Transverse colon (tissue), 1 donor: ENCODE data around the gene PDXDC1.
"Not testable (repeated sequence)": the region's sequence is repeated elsewhere in the genome, so short reads cannot be mapped to it uniquely, and the experiment has no call there.

Experiments used
- EP300 ChIP-seq: sonication (generic); formaldehyde crosslinking; IDR thresholded peaks from one replicate; pipeline ENCODE4 v1.6.1; 2017; ENCODE audit warnings: antibody characterized with exemption, low read depth
- POLR2A ChIP-seq: fragments of 450-650 bp; IDR thresholded peaks from one replicate; pipeline ENCODE4 v1.6.1; 2016; ENCODE audit warnings: antibody characterized with exemption, mild to moderate bottlenecking, moderate library complexity

DNA sequence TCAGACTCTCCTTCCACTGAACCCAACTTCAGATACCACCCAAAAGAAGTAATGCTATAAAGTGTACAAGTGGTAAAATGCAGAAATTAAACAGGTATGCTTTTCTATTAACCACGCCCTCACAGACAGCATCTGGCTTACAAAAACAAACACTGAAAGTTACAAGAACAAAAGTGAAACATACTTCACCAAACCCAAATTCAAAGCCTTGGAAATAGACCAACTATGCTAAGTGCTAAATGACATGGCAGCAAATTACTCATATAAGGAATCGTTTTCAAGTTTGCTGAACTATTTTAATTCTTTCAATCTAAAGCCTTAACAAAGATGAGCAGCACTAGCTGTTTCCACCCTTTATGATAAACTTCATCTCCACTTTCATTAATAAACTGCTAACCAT, 101.3 kb downstream of the PDXDC1 start:
- TF ChIP-seq EP300, POLR2A: not testable (repeated sequence)
